GM18907 (cell line): Measurements from ENCODE around the gene SIX5.

Experiments
- ATAC-seq: cut with Tn5 transposase; IDR thresholded peaks from one replicate; pipeline ENCODE4 v1.9.1; 2021; ENCODE audit warnings: mild to moderate bottlenecking, moderate library complexity; ENCODE audit not compliant: unreplicated experiment

Gene SIX5

DNA sequence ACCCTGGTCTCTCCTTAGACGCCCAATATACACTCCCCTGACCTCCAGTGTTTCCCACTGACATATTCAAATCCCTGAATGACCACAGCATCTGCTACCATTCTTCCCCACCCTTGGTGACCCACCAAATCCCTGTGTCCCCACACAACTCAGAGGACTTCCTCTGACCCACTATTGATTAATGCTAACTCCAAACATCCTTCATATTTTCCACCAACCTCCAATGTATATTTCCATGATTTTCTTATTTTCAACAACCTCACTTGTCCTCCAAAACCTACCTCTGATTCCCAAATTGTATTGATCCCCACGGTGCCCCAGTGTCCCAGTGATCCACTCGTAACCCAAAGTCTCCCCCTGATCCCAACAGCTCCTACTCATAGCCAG is 24.1 kb upstream of the SIX5 start:
- no peak for ATAC-seq

DNA sequence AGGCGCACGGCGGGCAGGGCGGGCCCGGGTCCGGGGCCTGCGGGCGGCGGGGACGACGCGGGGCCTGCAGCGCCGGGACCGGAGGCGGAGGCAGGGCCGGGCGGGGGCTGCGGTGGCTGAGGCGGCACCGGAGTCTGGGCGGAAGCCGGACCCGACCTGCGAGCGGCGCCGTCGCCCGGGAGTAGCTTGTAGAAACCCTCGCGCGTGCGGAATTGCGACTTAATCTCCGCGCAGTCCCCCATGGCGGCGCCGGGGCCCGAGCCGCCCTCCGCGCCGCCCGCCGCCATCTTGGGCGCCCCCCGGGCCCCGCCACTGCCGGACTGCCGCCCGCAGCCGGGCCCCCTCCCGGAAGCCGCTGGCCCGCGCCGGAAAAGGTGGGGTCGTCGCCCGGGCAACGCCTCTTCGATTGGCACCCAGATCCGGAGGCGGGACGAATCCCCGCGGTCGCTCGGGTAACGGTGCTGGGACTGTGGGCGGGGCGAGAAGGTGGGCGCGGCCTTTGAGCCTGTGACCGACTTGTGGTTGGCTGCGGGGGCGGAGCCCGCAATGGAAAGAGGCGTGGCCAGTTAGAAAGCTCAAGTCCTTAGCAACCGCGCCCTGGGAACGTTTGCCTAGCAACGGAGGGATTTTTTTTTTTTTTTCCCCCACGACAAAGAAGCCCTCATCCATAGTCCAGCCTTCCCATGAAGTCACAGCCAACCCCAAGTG is 23.6 kb upstream of the SIX5 start, which contains the start of gene DMWD:
TSS of gene DMWD (minus strand) at position 376 of the 708 bp plus-strand sequence. CDS start at position 287, 89 bp downstream.
- ATAC-seq: peak; percentile 80

DNA sequence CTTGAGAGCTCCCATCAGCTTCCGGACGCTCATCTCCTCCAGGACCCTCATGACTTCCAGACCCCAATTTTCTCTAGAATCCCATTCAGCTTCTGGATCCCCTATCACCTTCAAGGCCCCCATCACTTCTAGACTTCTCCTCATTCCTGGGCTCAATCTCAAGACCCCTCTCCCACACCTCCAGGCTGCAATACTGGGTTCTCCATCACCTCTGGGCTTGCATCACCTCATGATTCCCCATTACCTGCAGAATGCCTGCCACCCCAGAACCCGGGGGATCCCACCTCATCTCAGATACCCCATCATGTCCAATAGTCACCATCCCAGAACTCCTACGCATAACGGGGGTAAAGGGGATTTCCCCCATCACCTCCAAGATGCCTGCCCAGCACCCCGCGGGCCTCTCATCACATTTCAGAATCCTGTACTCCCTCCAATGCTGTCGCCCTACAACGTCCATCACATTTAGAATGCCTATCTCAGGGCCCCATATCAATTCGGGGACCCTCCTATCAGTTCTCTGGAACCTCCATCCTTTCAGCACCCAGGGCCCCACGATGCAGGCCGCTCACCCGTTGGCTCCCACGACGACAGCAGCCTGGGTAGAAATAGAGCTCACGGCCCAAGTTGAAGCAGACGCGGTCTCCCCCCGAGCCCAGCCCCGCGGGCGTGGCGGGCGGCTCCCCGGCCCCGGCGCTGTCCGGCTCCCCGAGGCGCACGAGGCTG is 22.9 kb upstream of the SIX5 start:
- peak; percentile 28 for ATAC-seq

DNA sequence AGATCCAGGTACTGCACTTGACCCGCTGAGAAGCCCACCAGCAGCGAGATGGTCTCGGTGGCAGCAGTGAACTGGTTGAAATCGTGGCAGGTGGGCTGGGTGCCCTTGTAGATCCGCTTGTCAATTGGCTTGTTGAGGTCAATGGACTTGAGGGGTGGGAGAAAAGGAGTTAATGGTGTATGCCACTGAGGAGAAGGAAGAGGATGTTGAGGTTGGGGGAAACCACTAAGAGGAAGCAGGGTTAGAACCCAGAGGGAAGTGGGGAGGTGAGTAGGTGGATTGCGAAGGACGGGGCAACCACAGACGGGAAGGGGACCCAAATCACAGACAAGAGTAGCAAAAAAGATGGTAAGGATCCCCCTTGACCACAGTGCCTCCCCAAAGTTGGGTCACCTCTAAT is 21.9 kb upstream of the SIX5 start:
- no peak for ATAC-seq

DNA sequence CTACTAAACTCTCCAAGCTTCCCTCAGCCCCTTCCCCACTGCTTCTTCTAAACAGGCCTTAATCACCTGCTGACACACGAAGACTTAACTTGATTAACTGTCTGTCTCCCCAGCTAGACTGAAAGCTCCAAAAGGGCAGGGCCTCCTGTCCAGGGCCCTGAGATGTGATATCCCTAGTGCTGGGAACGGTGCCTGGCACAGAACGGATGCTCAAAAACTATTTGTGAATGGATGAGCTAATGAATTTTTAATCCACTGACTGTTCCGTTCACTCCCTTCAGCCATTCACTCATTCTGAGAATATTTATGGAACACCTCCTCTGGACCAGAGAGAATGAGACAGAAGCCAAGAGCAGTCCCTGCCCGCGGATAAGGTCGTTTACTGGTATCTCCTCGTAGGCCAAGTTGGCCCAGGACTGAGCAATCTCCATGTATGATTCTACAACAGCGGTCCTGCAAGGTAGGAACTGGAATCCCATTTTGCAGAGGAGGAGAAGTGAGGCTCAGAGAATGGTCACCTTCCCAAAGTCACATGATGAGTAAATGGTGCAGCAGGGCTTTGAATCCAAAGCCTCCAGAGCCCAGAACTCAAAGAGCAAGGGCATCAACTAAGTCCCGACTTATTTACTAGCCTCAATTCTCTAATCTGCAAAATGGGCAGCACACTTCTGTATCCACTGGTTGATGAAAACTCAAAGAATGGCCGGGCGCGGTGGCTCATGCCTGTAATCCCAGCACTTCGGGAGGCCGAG is 20.2 kb upstream of the SIX5 start:
- no peak for ATAC-seq

DNA sequence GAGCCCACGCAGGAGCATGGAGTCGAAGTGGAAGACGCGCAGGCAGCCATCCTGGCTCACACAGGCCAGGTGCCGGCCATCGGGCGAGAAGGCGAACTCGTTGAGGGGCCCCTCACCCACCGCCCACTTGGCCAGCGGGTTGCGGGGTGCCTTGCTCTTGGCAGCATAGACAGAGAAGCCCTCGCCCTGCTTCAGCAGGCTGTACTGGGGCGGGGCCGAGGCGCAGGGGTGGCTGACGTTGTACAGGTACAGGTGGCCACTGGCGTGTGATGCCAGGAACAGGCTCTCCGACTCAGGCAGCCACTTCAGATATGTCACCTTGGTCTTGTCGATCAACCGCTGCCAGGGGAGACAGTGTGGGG is 17.5 kb upstream of the SIX5 start:
- ATAC-seq: no peak

DNA sequence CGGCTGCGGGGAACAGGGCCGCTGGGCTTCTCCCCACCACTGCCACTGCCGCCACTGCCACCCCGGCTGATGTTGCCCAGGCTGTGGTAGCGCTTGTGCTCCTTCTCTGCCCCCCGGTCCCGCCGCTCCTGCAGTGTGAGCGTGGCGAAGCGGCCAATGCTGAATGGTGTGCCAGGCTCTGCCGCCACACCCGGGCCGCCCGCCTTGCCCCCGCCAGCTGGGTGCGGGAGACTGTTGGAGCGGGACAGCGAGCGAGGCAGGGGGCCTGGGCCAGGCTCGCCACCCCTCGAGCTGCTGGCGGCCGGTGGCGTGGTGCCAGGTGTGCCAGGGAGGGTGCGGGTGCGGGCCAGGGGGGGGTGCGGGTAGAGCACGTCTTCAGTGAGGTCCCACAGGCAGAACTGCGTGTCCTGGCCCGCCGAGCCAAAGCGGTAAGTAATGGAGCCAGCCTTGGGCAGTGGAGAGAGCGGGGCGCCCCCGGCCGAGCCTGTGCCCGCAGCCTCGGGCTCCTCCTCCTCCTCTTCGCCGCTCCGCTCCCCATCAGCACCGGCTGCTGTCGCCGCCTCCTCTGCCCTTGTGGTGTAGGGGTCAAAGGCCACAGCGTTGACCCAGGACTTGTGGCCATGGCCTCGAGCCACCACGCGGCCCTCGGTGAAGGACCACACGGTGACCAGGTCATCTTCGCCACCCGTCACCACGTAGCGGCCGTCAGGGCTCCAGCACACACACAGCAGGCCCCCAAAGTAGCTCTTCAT is 16.9 kb upstream of the SIX5 start:
- ATAC-seq: no peak

DNA sequence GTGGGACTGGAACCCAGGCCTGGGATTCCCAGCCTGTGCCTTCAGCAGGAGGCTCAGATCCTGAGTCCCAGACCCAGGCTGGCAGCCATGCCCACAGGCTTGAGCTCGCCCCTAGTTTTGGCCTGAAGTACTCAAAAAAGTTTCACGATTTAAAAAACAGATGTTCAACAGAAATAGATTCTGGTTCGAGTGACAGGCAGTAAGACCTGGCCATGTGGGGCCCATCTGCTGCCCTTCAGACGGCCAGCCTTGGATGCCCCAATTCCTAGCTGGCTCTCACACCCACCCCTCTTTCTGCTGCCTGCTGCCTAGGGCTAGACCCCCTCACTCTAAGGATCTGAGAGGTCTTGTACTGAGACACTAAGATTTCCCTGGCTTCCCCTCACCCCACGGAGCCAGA is 16.0 kb upstream of the SIX5 start:
- ATAC-seq: no peak

DNA sequence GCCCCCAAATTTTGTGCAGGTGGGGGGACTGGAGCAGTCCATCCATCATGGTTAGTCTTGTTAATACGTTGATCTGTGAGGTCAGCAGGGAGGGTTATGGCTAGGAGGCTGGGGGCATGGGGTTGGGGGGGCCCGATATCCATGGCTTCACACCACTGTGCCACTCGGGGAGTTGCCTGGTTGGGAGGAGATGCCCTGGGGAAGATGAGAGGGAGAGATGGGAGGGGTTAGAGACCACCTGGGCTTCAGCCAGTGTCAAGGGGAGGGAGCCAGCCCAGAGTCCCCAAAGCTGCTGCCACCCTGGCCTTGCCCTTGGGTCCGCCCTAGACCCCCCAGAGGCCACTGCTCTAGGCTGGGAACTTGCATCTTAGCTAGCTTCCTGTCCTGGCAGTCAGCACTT is 15.0 kb upstream of the SIX5 start:
- ATAC-seq: no peak

DNA sequence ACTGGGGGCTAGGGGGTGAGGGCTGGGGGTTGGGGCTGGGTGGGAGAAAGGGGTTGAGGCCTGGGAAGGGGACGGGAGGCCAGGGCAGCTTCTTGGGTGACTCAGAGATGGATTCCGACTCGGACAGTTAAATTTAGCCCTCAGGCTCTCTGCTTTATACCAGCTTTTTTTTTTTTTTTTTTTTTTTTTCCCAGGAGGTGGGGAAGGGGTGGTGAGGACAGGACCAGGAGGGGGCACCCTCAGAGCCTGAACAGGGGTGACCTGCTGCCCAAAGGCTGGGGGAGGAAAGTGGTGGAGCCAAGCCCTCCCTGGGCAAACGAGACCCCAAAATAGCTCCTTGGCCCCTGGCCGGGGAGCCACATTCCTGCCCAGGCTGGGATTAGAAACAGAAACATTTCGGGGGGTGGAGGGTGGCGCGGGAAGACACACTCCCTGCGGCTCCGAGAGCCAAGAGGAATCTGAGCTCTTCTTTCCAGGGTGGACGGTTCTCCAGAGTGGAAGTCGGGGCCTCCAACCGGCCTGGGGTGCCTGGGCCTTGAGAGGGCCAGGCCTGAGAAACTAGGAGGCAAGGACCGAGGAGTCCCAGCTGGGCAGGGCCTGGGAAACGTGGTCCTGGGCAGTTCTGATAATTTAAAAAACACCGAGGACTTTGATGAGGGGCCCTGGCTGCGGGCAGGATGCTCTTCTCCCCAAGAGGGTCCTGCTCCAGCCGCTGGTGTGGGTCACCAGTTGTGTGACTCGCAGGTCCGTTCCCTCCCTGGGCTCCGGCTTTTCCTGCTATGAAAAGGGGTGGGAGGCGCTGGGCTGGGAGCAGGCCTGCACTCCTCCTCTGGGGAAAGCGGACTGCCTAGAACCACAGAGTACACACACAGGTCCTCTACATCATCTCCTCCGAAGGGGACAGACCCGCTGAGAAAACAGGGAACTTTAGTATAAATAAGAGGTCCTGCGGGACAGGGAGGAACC is 14.1 kb upstream of the SIX5 start:
- ATAC-seq: no peak

DNA sequence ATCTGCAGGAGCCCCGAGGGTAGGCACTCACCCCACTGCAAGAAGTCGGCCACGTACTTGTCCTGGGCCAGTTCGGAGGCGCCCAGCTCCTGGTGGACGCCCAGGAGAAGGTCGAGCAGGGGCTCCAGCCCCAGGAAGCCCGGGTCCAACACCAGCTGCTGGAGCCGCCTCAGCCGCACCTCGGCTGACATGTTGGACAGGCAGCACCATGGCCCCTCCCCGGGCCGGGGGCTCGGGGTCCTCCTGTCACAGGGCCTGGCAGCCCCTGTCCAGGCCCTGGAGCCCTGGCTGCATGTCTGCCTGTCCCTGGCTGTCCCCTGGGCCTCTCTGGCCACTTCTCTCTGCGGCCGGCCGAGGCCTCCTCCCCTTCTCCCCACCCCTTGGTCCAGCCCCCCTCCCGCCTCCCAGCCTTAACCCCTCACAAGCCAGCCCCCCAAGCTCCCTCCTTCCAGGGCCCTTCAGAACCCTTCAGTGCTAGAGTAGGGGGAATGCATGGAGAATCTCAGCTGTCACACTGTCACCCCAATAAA is 13.2 kb upstream of the SIX5 start, which contains the start of gene DMPK:
TSS of gene DMPK (minus strand) at position 329 of the 530 bp plus-strand sequence. CDS start at position 191, 138 bp downstream.
- no peak for ATAC-seq

DNA sequence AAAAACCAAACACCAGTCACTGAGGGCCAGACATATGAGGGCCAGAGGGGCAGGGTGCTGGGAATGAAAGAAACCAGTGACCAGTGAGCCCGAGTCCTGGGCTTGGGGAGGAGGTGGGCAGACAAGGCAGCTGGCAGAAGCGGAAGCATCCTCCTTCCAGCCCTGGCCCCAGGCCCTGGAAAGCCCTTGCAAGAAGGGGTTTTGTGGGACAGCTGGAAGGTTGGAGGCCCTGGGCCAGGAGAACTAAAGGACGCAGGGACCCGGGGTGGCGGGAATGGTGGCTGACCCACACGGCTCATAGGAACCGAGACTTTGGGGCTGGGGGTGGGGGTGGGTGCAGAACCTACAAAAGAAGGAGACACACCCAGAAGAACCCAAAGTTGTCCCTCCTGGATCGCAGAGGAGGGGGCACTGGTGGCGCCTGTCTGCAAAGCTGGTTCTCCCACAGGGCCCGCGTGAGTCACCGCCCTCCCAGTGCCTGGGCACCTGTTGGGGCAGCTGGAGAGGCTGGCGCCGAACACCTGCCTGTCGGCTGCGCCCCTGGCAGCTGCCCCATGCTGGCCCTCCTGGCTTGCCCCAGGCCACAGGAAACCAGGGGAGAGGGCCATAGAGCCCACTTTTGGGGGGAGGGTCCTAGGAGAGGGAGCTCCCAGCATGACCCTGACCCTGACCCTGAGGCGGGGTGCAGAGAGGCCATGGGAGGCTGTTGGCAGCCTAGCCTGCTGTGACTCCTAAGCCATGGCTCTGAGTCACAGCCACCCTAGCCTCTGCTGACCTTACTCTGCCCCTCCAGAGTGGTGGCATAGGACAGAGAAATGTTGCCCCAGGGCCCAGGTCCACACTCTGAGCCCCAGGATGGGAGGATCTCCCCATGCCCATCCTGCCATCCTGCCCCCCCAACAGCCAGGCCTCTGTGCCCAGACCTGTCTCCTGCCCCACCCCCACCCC is 12.4 kb upstream of the SIX5 start:
- ATAC-seq: no peak

DNA sequence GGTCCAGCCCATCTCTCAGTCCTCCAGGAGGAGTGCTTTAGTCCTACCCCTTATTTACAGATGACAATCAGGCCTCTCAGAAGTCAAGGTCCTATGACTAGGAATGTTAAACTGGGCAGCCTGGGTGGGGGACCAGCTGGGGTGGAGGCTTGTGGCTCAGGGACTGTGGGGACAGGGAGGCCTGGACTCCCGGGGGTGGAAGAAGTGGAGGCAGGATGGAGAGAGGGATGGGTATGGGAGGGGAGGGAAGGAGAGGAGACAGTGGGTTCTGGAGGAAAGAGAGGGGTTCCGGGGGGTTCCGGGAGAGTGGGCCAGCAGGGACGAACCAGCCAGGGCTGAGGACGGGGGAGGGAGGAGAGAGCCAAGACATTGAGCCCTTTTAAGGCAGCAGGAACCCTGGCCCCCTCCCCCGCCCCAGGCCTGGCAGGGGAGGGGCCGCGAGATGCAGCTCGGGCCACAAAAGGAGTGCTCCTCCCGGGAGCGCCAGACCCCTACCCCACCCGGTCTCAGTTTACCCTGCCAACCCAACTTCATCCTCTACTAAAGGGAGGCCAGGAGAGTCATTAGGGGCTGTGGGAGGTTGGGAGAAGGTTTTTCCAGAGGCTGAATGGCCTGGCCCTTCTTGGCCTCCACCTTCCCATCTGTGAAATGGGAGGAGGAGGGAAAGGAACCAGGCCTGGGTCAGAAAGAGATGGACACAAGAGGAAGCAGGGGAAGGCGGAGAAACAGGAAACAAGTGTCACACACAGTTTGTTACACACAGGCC is 11.6 kb upstream of the SIX5 start:
- no peak for ATAC-seq

DNA sequence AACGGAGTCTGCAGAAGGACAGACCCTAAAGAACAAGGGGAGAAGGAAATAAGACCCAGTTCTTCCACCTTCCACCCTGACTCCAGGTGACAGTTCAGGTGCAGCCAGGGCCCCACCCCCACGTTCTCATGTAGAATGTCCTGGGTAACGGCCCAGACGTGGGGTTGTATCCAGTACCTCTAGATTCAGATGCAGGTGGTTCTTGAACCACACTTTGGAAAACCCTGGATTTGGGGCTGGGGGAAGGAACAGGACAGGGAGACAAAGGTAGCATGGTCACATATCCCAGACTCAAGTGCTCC is 11.0 kb upstream of the SIX5 start:
- ATAC-seq: no peak

DNA sequence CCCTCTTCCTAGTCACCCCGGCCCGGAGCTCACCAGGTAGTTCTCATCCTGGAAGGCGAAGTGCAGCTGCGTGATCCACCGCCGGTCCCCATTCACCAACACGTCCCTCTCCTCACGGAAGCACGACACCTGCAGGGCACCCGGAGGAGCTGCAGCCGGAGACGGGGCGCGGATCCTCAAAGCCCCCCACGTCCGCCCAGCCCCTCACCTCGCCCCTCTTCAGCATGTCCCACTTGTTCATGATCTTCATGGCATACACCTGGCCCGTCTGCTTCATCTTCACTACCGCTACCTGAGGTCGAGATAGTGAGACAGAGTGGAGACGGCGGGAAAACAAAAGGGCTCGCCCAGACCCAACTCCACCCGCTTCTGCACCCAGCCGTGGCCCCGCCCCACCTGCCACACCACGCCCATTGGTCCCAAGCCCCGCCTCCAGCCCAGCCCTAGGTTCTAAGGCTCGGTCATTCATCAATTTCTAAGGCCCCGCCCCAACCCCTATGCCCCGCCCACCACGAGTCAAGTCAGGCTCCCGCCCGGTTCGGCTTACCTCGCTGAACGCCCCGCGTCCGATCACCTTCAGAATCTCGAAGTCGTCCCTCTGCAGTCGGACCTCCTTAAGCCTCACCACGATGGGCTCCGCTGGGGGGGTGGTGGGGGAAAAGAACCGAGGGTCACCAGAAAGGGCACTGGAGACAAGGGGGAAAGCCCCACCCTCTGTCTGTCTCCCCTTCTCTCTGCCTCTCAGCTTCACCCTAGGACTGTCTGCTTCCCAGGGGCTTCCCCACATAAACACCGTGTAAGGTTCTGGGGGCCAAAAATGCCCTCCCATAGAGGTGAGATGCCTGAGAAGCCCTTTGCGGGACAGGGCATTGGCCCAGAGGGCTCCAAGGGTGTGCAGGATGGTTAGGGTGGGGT is 10.4 kb upstream of the SIX5 start:
- peak; percentile 70 for ATAC-seq

DNA sequence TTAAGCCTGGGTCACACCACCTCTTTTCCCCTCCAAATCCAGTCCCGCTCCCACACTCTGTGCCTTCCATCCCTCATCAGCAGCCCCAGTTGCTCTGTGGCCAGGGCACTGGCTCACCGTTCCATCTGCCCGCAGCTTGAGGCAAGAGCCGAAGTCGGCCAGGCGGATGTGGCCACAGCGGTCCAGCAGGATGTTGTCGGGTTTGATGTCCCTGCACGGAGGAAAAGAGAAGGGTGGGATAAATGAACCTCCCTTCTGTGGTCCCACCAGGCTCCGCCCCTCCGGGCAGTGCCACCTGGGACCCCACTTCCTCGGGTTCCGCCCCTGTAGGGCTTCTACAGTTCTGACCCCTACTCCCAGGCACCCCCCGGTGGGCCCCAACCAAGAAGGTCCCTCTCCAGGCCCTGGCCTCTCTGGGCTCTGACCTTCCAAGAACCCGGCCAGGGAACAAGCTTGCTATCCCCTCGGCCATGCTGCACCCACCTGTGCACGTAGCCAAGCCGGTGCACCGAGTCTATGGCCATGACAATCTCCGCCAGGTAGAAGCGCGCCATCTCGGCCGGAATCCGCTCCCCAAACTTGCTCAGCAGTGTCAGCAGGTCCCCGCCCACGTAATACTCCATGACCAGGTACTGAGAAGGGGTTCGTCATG is 9.1 kb upstream of the SIX5 start:
- no peak for ATAC-seq
